Choroid plexus epithelial cell (primary cell): ENCODE data around the gene PTPRE.

Source experiments
- DNase-seq: peaks from one replicate; pipeline ENCODE4 v3.0.0-alpha.2; 2010; ENCODE audit warnings: low read depth
- H3K4me3 ChIP-seq: 2 replicates; pipeline ENCODE4 v1.5.1; 2011; ENCODE audit warnings: low read depth, mild to moderate bottlenecking, control low read depth, low read length, moderate library complexity
- CTCF ChIP-seq: conservative IDR thresholded peaks from 2 replicates; pipeline ENCODE4 v1.5.1; 2011; ENCODE audit warnings: low read depth, mild to moderate bottlenecking, control low read depth, inconsistent platforms, low read length, moderate library complexity

The PTPRE gene

GRCh38 chr10:127889605-127890195 lies 17.2 kb upstream of the PTPRE start:
- peak; percentile 79 for DNase-seq
- TF ChIP-seq CTCF: no peak

GRCh38 chr10:127890216-127890615 lies 16.7 kb upstream of the PTPRE start:
- no peak overlapping the region for H3K4me3 ChIP-seq
- DNase-seq: no peak
- no peak for TF ChIP-seq CTCF

More at GRCh38 chr10:127889605-127890195, 17.2 kb upstream of the PTPRE start:
- H3K4me3 ChIP-seq: no peak overlapping the region

GRCh38 chr10:127890832-127891334 lies 16.0 kb upstream of the PTPRE start:
- TF ChIP-seq CTCF: no peak
- no peak for DNase-seq
- no peak overlapping the region for H3K4me3 ChIP-seq

- no peak for DNase-seq
- no peak for TF ChIP-seq CTCF
- H3K4me3 ChIP-seq: no peak within 1 kb of the TSS
Observed at GRCh38 chr10:127892743-127893142, 14.2 kb upstream of the PTPRE start, which contains the start of gene CLRN3. CLRN3 (minus strand) TSS chr10:127892941; CDS start chr10:127892784, 157 bp downstream.

- DNase-seq: no peak
- no peak for TF ChIP-seq CTCF
- H3K4me3 ChIP-seq: no peak overlapping the region
Observed at GRCh38 chr10:127894146-127894545, 12.8 kb upstream of the PTPRE start.

GRCh38 chr10:127896590-127896989 lies 10.3 kb upstream of the PTPRE start:
- no peak for TF ChIP-seq CTCF
- no peak overlapping the region for H3K4me3 ChIP-seq
- DNase-seq: no peak

- no peak for TF ChIP-seq CTCF
- DNase-seq: no peak
- no peak overlapping the region for H3K4me3 ChIP-seq
Observed at GRCh38 chr10:127897177-127897576, 9.7 kb upstream of the PTPRE start.
